GM18498 (cell line): Measurements from ENCODE around the gene GEMIN7.
A peak's percentile ranks its signal among the peaks of the same experiment; 100 is the strongest.
"Not testable (repeated sequence)": the region's sequence is repeated elsewhere in the genome, so short reads cannot be mapped to it uniquely, and the experiment has no call there.

Experiments used
- ATAC-seq: cut with Tn5 transposase; IDR thresholded peaks from one replicate; pipeline ENCODE4 v1.9.1; 2021; ENCODE audit warnings: mild to moderate bottlenecking, moderate library complexity; ENCODE audit not compliant: unreplicated experiment

The GEMIN7 gene

GRCh38 chr19:45102481-45102880 lies 23.4 kb downstream of the GEMIN7 start:
- ATAC-seq, result no peak

GRCh38 chr19:45103156-45103507 lies 24.1 kb downstream of the GEMIN7 start:
- no peak for ATAC-seq

GRCh38 chr19:45103508-45104319 lies 24.7 kb downstream of the GEMIN7 start:
- no peak for ATAC-seq

GRCh38 chr19:45104658-45105349 lies 25.7 kb downstream of the GEMIN7 start:
- ATAC-seq, result no peak

- not testable (repeated sequence) for ATAC-seq
These were observed 27.3 kb downstream of the GEMIN7 start for GRCh38 chr19:45106363-45106762.

- no peak for ATAC-seq
These were observed 28.6 kb downstream of the GEMIN7 start for GRCh38 chr19:45107621-45108150.

- no peak for ATAC-seq
These were observed 31.8 kb downstream of the GEMIN7 start for GRCh38 chr19:45110851-45111266.

GRCh38 chr19:45112111-45112827 lies 33.2 kb downstream of the GEMIN7 start:
- ATAC-seq, result no peak

- ATAC-seq, result no peak
These were observed 34.6 kb downstream of the GEMIN7 start for GRCh38 chr19:45113628-45114027.

GRCh38 chr19:45114116-45114515 lies 35.1 kb downstream of the GEMIN7 start:
- ATAC-seq, result no peak

GRCh38 chr19:45115809-45116615 lies 37.0 kb downstream of the GEMIN7 start:
- no peak for ATAC-seq

GRCh38 chr19:45117167-45117594 lies 38.1 kb downstream of the GEMIN7 start:
- ATAC-seq, result peak; percentile 38

- no peak for ATAC-seq
These were observed 38.6 kb downstream of the GEMIN7 start for GRCh38 chr19:45117671-45118070.

GRCh38 chr19:45118106-45118505 lies 39.0 kb downstream of the GEMIN7 start:
- ATAC-seq, result no peak

- peak; percentile 53 for ATAC-seq
These were observed 39.7 kb downstream of the GEMIN7 start for GRCh38 chr19:45118591-45119355.

GRCh38 chr19:45119582-45119981 lies 40.5 kb downstream of the GEMIN7 start:
- ATAC-seq, result no peak

- no peak for ATAC-seq
These were observed 42.8 kb downstream of the GEMIN7 start for GRCh38 chr19:45121827-45122345.

GRCh38 chr19:45122832-45123231 lies 43.8 kb downstream of the GEMIN7 start:
- ATAC-seq, result no peak

GRCh38 chr19:45123440-45123850 lies 44.4 kb downstream of the GEMIN7 start:
- no peak for ATAC-seq

- no peak for ATAC-seq
These were observed 45.0 kb downstream of the GEMIN7 start for GRCh38 chr19:45124021-45124420.
